ENCODE measurements around the gene LRRTM4.

- TF ChIP-seq CTCF (IDR thresholded peaks at IDR 0.05): no peak
- TF ChIP-seq POLR2A (IDR thresholded peaks at IDR 0.05): no peak
- TF ChIP-seq POLR2AphosphoS5 (IDR thresholded peaks at IDR 0.05): no peak
- no peak for TF ChIP-seq EP300 (IDR thresholded peaks at IDR 0.05; ENCODE audit: low read depth)
Measured at GRCh38 chr2:76849086-76849485, 673.1 kb downstream of the LRRTM4 start.

All from transverse colon (tissue), 4 donors.